Loucy (cell line): ENCODE data around the gene ASIP.
"Not testable (repeated sequence)": the region's sequence is repeated elsewhere in the genome, so short reads cannot be mapped to it uniquely, and the experiment has no call there.

ENCODE experiments used
- EZH2phosphoT487 ChIP-seq: fragments of 200-600 bp; IDR thresholded peaks from 2 replicates; pipeline ENCODE4 v1.6.1; 2018; ENCODE audit warnings: antibody characterized with exemption, mild to moderate bottlenecking, moderate library complexity, borderline replicate concordance
- TF ChIP-seq, protein P1 (sequence below): fragments of 200-600 bp; sonication (generic); conservative IDR thresholded peaks from 2 replicates; pipeline ENCODE4 v1.5.1; 2014; ENCODE audit warnings: mild to moderate bottlenecking, antibody characterized with exemption, low read length

DNA sequence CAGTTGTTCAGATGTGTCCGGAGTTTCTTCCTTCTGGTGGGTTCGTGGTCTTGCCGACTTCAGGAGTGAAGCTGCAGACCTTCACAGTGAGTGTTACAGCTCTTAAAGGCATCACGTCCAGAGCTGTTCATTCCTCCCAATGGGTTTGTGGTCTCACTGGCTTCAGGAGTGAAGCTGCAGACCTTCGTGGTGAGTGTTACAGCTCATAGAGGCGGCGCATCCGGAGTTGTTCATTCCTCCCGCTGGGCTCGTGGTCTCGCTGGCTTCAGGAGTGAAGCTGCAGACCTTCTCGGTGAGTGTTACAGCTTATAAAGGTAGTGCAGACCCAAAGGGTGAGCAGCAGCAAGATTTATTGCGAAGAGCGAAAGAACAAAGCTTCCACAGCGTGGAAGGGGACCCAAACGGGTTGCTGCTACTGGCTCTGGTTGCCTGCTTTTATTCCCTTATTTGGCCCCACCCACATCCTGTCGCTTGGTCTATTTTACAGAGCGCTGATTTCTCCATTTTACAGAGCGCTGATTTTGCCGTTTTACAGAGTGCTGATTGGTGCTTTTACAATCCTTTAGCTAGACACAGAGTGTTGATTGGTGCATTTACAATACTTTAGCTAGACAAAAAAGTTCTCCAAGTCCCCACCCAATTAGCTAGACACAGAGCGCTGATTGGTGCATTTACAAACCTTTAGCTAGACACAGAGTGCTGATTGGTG lies 35.9 kb upstream of the ASIP start:
- TF ChIP-seq, protein P1, sequence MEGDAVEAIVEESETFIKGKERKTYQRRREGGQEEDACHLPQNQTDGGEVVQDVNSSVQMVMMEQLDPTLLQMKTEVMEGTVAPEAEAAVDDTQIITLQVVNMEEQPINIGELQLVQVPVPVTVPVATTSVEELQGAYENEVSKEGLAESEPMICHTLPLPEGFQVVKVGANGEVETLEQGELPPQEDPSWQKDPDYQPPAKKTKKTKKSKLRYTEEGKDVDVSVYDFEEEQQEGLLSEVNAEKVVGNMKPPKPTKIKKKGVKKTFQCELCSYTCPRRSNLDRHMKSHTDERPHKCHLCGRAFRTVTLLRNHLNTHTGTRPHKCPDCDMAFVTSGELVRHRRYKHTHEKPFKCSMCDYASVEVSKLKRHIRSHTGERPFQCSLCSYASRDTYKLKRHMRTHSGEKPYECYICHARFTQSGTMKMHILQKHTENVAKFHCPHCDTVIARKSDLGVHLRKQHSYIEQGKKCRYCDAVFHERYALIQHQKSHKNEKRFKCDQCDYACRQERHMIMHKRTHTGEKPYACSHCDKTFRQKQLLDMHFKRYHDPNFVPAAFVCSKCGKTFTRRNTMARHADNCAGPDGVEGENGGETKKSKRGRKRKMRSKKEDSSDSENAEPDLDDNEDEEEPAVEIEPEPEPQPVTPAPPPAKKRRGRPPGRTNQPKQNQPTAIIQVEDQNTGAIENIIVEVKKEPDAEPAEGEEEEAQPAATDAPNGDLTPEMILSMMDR = not testable (repeated sequence)
- TF ChIP-seq EZH2phosphoT487 = not testable (repeated sequence)
